HepG2 (cell line): ENCODE data around the gene KAT6B. TPM values are rescaled to one million over a fixed set of nuclear protein-coding genes. Genes with fewer than 3 reads are reported as not detected.

Source experiments
- ATAC-seq: fragments of 200-7000 bp; cut with Tn5 transposase; 3 replicates; pipeline ENCODE4 v1.9.1; 2020; ENCODE audit warnings: mild to moderate bottlenecking, moderate library complexity
- BruUV-seq: library from RNA; stranded (reverse); fragments of 400-500 nt; replicated peaks from 2 replicates; lab custom pipeline; 2021; lab: Mats Ljungman, UMichigan
- CTCF ChIA-PET: fragments of 300-600 bp; formaldehyde crosslinking; extraction: SDS; loops from one replicate; lab custom pipeline; 2021; ENCODE audit warnings: low total read pairs, inconsistent platforms, low intra/inter-chr PET ratio; lab: Yijun Ruan, JAX
- POLR2A ChIA-PET: fragments of 350-600 bp; sonication (Branson Sonifier 250); formaldehyde crosslinking; loops from one replicate; lab custom pipeline; 2020; ENCODE audit warnings: antibody characterized with exemption, inconsistent platforms; lab: Yijun Ruan, JAX
- DNase-seq: peaks from one replicate; pipeline ENCODE4 v3.0.0-alpha.2; 2015; ENCODE audit warnings: low spot score
- FAIRE-seq: peaks from 3 replicates; lab custom pipeline; 2011; peaks lifted over from hg19 to GRCh38; lab: Jason Lieb, UNC
- H2AFZ ChIP-seq: one replicate; pipeline ENCODE4 v1.6.1; 2011; ENCODE audit warnings: low read length, inconsistent platforms
- H3K27ac ChIP-seq: fragments of 300-600 bp; 3 replicates; pipeline ENCODE4 v1.8.0; 2011; ENCODE audit warnings: mixed run types, mild to moderate bottlenecking, mixed read lengths, low read length, inconsistent platforms; ENCODE audit not compliant: insufficient read depth; ENCODE audit errors: extremely low read length
- H3K27me3 ChIP-seq, 2 experiments: fragments of 200-600 bp in 1 of 2; 2 replicates in 1 of 2; 3 replicates in 1 of 2; pipeline versions ENCODE4 v1.6.0 to v1.8.0; 2011; ENCODE audit warnings: low read length in 2 of 2, mild to moderate bottlenecking in 2 of 2, moderate library complexity in 2 of 2, inconsistent platforms in 1 of 2; ENCODE audit not compliant: insufficient read depth in 2 of 2, control insufficient read depth in 1 of 2
- H3K36me3 ChIP-seq, 2 experiments: fragments of 200-600 bp in 1 of 2; replicated peaks in 1 of 2; 2 replicates in 1 of 2; 3 replicates in 1 of 2; pipeline versions ENCODE4 v1.5.1 to v1.8.0; 2011; ENCODE audit warnings: low read length in 2 of 2, inconsistent platforms in 1 of 2; ENCODE audit not compliant: insufficient read depth in 2 of 2, control insufficient read depth in 1 of 2
- H3K4me1 ChIP-seq: 2 replicates; pipeline ENCODE4 v1.5.1; 2012; ENCODE audit warnings: low read length, inconsistent platforms; ENCODE audit not compliant: insufficient read depth
- H3K4me2 ChIP-seq: 2 replicates; pipeline ENCODE4 v1.6.0; 2011; ENCODE audit warnings: low read depth, low read length, inconsistent platforms
- H3K4me3 ChIP-seq, 3 experiments: fragments of 200-600 bp in 1 of 3; sonication (generic), shearing (Covaris generic) in 1 of 3; replicated peaks in 1 of 3; 2 replicates each; pipeline ENCODE4 v1.5.1; 2011 to 2016; ENCODE audit warnings: low read length in 3 of 3, inconsistent platforms in 2 of 3, low read depth in 2 of 3, mild to moderate bottlenecking in 2 of 3, control low read depth in 1 of 3, mixed read lengths in 1 of 3; ENCODE audit not compliant: insufficient read depth in 1 of 3
- H3K79me2 ChIP-seq: one replicate; pipeline ENCODE4 v1.6.1; 2011; ENCODE audit warnings: low read length, inconsistent platforms; ENCODE audit not compliant: insufficient read depth
- H3K9ac ChIP-seq: 2 replicates; pipeline ENCODE4 v1.6.0; 2011; ENCODE audit warnings: mild to moderate bottlenecking, low read depth, low read length, inconsistent platforms; ENCODE audit not compliant: insufficient read depth
- H3K9me3 ChIP-seq: 2 replicates; pipeline ENCODE4 v1.5.1; 2012; ENCODE audit warnings: mild to moderate bottlenecking, low read length
- H4K20me1 ChIP-seq: 2 replicates; pipeline ENCODE4 v1.6.0; 2011; ENCODE audit warnings: inconsistent platforms, mild to moderate bottlenecking, low read length, moderate library complexity; ENCODE audit not compliant: insufficient read depth
- GATA4 ChIP-seq: sonication (generic); IDR thresholded peaks from 2 replicates; pipeline ENCODE4 v1.6.1; 2016; ENCODE audit warnings: antibody characterized with exemption, low read depth, borderline replicate concordance
- MIXL1 ChIP-seq: IDR thresholded peaks from 2 replicates; pipeline ENCODE4 v1.6.1; 2016
- MTF1 ChIP-seq: sonication (generic); formaldehyde crosslinking; IDR thresholded peaks from 2 replicates; pipeline ENCODE4 v1.5.0; 2020; ENCODE audit warnings: missing genetic modification reagents
- SATB2 ChIP-seq: sonication (generic); formaldehyde crosslinking; IDR thresholded peaks from 2 replicates; pipeline ENCODE4 v1.5.0; 2020; ENCODE audit warnings: missing genetic modification reagents
- SIX1 ChIP-seq: sonication (generic); formaldehyde crosslinking; IDR thresholded peaks from 2 replicates; pipeline ENCODE4 v1.4.0; 2020; ENCODE audit warnings: missing genetic modification reagents, borderline replicate concordance
- ZC3H4 ChIP-seq: sonication (generic); formaldehyde crosslinking; IDR thresholded peaks from 2 replicates; pipeline ENCODE4 v1.4.0; 2020; ENCODE audit warnings: missing genetic modification reagents, borderline replicate concordance
- ZNF230 ChIP-seq: sonication (generic); formaldehyde crosslinking; IDR thresholded peaks from 2 replicates; pipeline ENCODE4 v1.4.0; 2020; ENCODE audit warnings: mild to moderate bottlenecking, missing genetic modification reagents
- ZNF543 ChIP-seq: sonication (generic); formaldehyde crosslinking; IDR thresholded peaks from 2 replicates; pipeline ENCODE4 v1.4.0; 2020; ENCODE audit warnings: mild to moderate bottlenecking, missing genetic modification reagents
- ZNF670 ChIP-seq: sonication (generic); formaldehyde crosslinking; IDR thresholded peaks from 2 replicates; pipeline ENCODE4 v1.8.0; 2022; ENCODE audit warnings: mild to moderate bottlenecking, missing genetic modification reagents, borderline replicate concordance
- ZNF772 ChIP-seq: sonication (generic); formaldehyde crosslinking; IDR thresholded peaks from 2 replicates; pipeline ENCODE4 v1.5.0; 2020; ENCODE audit warnings: mild to moderate bottlenecking, missing genetic modification reagents
- WGBS: methylation state at CpG from one replicate; pipeline ENCODE4 v1.1.6; 2017; ENCODE audit warnings: low lambda C conversion rate; 5-methylcytosine and 5-hydroxymethylcytosine counted together
- in situ Hi-C: cut with HindIII; loops from 2 replicates; pipeline ENCODE4 v1.10.0; 2017; ENCODE audit warnings: low pct_unique_long_range_greater_than_20kb; ENCODE audit not compliant: extremely low pct_ligation_motif_present
- intact Hi-C: fragments of 100-400 bp; cut with micrococcal nuclease; formaldehyde crosslinking; loops from one replicate; pipeline ENCODE4 v1.10.0; 2022; ENCODE audit not compliant: unreplicated experiment
- polyA plus RNA-seq, 8 experiments: library from polyadenylated mRNA; depleted of rRNA in 3 of 8; stranded (reverse) in 7 of 8; unstranded in 1 of 8; fragments of >200 nt; fragmentation: Illumina TruSeq in 4 of 8; extraction: Trizol in 4 of 8; gene quantifications; 2 replicates each; pipeline versions ENCODE4 v1.2.1 to v1.2.3, GENCODE V29; 2011 to 2016; ENCODE audit warnings: low read depth in 4 of 8, missing spikeins in 1 of 8, mixed read lengths in 1 of 8; ENCODE audit not compliant: insufficient read depth in 1 of 8
- total RNA-seq, 5 experiments: library from RNA; depleted of rRNA; stranded (reverse); fragments of >200 nt; fragmentation: Illumina TruSeq; extraction: Trizol; gene quantifications; 2 replicates each; pipeline ENCODE4 v1.2.3, GENCODE V29; 2016; ENCODE audit warnings: low read depth in 1 of 5
- TF ChIP-seq, protein P1 (sequence below): sonication (generic); formaldehyde crosslinking; IDR thresholded peaks from 2 replicates; pipeline ENCODE4 v1.4.0; 2020; ENCODE audit warnings: missing genetic modification reagents
- TF ChIP-seq, protein P2 (sequence below): sonication (generic); formaldehyde crosslinking; IDR thresholded peaks from 2 replicates; pipeline ENCODE4 v1.4.0; 2020; ENCODE audit warnings: mild to moderate bottlenecking, missing genetic modification reagents

The KAT6B gene
- total and polyA plus RNA-seq, 2 of the 13 experiments (the other 11 are each of a cell fraction or from before 2014, with no cell fraction given) = 3.0 to 9.5 TPM

DNA sequence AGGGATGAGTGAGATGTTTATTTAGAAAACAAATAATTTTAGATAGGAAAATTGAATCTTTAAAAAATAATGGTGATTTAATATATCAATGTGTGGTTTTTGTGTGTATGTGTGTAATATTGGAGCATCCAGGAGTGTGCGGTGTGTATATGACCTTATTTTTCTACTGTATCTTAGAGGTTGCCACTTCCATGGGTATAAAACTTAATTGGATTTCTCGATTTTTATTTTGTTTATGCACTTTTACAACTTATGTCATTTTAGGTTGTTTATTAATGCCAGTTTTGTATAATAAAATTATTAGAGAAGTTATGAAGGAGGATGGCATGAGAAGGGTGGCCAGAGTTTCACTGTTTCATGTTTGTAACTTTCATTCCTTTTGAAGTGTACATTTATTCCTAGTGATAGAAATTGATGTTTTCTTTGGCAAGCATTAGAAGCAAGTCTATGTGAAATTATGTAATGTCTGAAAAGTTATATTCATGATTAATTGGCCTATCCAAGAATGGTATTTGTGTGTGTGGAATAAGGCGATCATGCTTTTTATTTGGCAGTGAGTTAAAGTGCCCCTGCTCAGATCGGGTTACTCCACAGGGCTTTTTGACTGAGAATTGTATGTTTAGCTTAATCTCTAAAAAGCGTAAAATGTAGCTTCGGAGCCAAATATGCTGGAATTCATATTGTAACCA, 110.3 kb downstream of the KAT6B start:
- in situ Hi-C loops (no loop called here), intact Hi-C loops (no loop called here)
- H3K4me3 ChIP-seq = no peak overlapping the region
- ATAC-seq (no peak), FAIRE-seq (no peak), DNase-seq (no peak)
- H3K9me3 ChIP-seq = no peaks in the 10 kb centered on the region
- H4K20me1 ChIP-seq = peaks cover 5% of the 10 kb centered on the region; the same call in 1 of the 2 replicates
- no peaks in the 10 kb centered on the region for H3K79me2 ChIP-seq
- TF ChIP-seq MIXL1 (CRISPR knock-in tag) (no peak), SIX1 (CRISPR knock-in tag) (no peak), ZNF670 (CRISPR knock-in tag) (no peak), ZNF230 (no peak), ZC3H4 (CRISPR knock-in tag) (no peak), MTF1 (CRISPR knock-in tag) (no peak), SATB2 (CRISPR knock-in tag) (no peak), ZNF543 (no peak), GATA4 (no peak), ZNF772 (no peak)
- TF ChIP-seq, protein P1, sequence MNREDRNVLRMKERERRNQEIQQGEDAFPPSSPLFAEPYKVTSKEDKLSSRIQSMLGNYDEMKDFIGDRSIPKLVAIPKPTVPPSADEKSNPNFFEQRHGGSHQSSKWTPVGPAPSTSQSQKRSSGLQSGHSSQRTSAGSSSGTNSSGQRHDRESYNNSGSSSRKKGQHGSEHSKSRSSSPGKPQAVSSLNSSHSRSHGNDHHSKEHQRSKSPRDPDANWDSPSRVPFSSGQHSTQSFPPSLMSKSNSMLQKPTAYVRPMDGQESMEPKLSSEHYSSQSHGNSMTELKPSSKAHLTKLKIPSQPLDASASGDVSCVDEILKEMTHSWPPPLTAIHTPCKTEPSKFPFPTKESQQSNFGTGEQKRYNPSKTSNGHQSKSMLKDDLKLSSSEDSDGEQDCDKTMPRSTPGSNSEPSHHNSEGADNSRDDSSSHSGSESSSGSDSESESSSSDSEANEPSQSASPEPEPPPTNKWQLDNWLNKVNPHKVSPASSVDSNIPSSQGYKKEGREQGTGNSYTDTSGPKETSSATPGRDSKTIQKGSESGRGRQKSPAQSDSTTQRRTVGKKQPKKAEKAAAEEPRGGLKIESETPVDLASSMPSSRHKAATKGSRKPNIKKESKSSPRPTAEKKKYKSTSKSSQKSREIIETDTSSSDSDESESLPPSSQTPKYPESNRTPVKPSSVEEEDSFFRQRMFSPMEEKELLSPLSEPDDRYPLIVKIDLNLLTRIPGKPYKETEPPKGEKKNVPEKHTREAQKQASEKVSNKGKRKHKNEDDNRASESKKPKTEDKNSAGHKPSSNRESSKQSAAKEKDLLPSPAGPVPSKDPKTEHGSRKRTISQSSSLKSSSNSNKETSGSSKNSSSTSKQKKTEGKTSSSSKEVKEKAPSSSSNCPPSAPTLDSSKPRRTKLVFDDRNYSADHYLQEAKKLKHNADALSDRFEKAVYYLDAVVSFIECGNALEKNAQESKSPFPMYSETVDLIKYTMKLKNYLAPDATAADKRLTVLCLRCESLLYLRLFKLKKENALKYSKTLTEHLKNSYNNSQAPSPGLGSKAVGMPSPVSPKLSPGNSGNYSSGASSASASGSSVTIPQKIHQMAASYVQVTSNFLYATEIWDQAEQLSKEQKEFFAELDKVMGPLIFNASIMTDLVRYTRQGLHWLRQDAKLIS (CRISPR knock-in tag) = no peak
- TF ChIP-seq, protein P2, sequence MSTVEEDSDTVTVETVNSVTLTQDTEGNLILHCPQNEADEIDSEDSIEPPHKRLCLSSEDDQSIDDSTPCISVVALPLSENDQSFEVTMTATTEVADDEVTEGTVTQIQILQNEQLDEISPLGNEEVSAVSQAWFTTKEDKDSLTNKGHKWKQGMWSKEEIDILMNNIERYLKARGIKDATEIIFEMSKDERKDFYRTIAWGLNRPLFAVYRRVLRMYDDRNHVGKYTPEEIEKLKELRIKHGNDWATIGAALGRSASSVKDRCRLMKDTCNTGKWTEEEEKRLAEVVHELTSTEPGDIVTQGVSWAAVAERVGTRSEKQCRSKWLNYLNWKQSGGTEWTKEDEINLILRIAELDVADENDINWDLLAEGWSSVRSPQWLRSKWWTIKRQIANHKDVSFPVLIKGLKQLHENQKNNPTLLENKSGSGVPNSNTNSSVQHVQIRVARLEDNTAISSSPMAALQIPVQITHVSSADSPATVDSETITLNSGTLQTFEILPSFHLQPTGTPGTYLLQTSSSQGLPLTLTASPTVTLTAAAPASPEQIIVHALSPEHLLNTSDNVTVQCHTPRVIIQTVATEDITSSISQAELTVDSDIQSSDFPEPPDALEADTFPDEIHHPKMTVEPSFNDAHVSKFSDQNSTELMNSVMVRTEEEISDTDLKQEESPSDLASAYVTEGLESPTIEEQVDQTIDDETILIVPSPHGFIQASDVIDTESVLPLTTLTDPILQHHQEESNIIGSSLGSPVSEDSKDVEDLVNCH (CRISPR knock-in tag) = no peak
- 77% methylated on average over 6 of the region's 6 CpGs for WGBS
- peak overlapping the region; percentile 14 for H3K4me2 ChIP-seq
- H2AFZ ChIP-seq = no peak overlapping the region
- H3K36me3 ChIP-seq = no peaks in the 10 kb centered on the region
- BruUV-seq = no TSS peak
- ChIA-PET CTCF (no interaction called here), POLR2A (no interaction called here)
- H3K27me3 ChIP-seq = no peaks in the 10 kb centered on the region
- no peak overlapping the region for H3K9ac ChIP-seq
- peaks cover 26% of the 10 kb centered on the region for H3K4me1 ChIP-seq
- no peak overlapping the region for H3K27ac ChIP-seq
